IMR-90 (cell line): ENCODE measurements around the gene MZB1. TPM values are rescaled to one million over a fixed set of nuclear protein-coding genes. Genes with fewer than 3 reads are reported as not detected.

Experiments used
- ATAC-seq: fragments of 200-7000 bp; cut with Tn5 transposase; 2 replicates; pipeline ENCODE4 v1.9.1; 2020; ENCODE audit warnings: low read depth, mild to moderate bottlenecking, moderate library complexity
- BruUV-seq: library from RNA; stranded (reverse); fragments of 400-500 nt; replicated peaks from 2 replicates; lab custom pipeline; 2021; lab: Mats Ljungman, UMichigan
- CTCF ChIA-PET: fragments of 300-600 bp; formaldehyde crosslinking; extraction: SDS; loops from one replicate; lab custom pipeline; 2021; ENCODE audit warnings: antibody characterized with exemption; lab: Yijun Ruan, JAX
- POLR2A ChIA-PET: fragments of 300-600 bp; sonication (Branson Sonifier 250); formaldehyde crosslinking; loops from one replicate; lab custom pipeline; 2022; ENCODE audit warnings: antibody characterized with exemption; ENCODE audit not compliant: unreplicated experiment; lab: Charles Lee
- DNase-seq: peaks from one replicate; pipeline ENCODE4 v3.0.0; 2013
- H2AFZ ChIP-seq: replicated peaks from 2 replicates; pipeline ENCODE3; 2013; ENCODE audit warnings: low read length, mild to moderate bottlenecking; ENCODE audit not compliant: poor library complexity
- H2AK5ac ChIP-seq: 2 replicates; pipeline ENCODE4 v1.6.1; 2013; ENCODE audit warnings: low read depth, low read length, inconsistent platforms
- H2AK9ac ChIP-seq: replicated peaks from 2 replicates; pipeline ENCODE3; 2013; ENCODE audit warnings: mild to moderate bottlenecking, low read depth, low read length, moderate library complexity; ENCODE audit not compliant: poor library complexity
- H2BK120ac ChIP-seq: 2 replicates; pipeline ENCODE4 v1.6.1; 2013; ENCODE audit warnings: low read depth, low read length, inconsistent platforms
- H2BK15ac ChIP-seq: 3 replicates; pipeline ENCODE4 v1.6.1; 2013; ENCODE audit warnings: low read depth, low read length, inconsistent platforms
- H2BK20ac ChIP-seq: 2 replicates; pipeline ENCODE4 v1.6.1; 2013; ENCODE audit warnings: low read depth, mild to moderate bottlenecking, inconsistent platforms, low read length, moderate library complexity
- H2BK5ac ChIP-seq: 2 replicates; pipeline ENCODE4 v1.6.1; 2013; ENCODE audit warnings: mild to moderate bottlenecking, low read depth, low read length, inconsistent platforms; ENCODE audit not compliant: poor library complexity, severe bottlenecking
- H3K14ac ChIP-seq: replicated peaks from 2 replicates; pipeline ENCODE4 v1.6.1; 2013; ENCODE audit warnings: low read depth, low read length, inconsistent platforms
- H3K18ac ChIP-seq: 2 replicates; pipeline ENCODE4 v1.6.1; 2013; ENCODE audit warnings: low read depth, low read length, control low read depth
- H3K23ac ChIP-seq: 2 replicates; pipeline ENCODE4 v1.6.1; 2013; ENCODE audit warnings: low read depth, low read length, inconsistent platforms
- H3K27ac ChIP-seq: 2 replicates; pipeline ENCODE4 v1.5.1; 2013; ENCODE audit warnings: mild to moderate bottlenecking, control low read depth, low read length; ENCODE audit not compliant: insufficient read depth
- H3K27me3 ChIP-seq: 2 replicates; pipeline ENCODE4 v1.6.1; 2013; ENCODE audit warnings: low read length; ENCODE audit not compliant: control insufficient read depth, insufficient read depth
- H3K36me3 ChIP-seq: 2 replicates; pipeline ENCODE4 v1.6.1; 2013; ENCODE audit warnings: low read length, mixed read lengths; ENCODE audit not compliant: control insufficient read depth, insufficient read depth
- H3K4ac ChIP-seq: 2 replicates; pipeline ENCODE4 v1.6.1; 2013; ENCODE audit warnings: low read depth, low read length, inconsistent platforms
- H3K4me1 ChIP-seq: 2 replicates; pipeline ENCODE4 v1.6.1; 2013; ENCODE audit warnings: low read length, mixed read lengths; ENCODE audit not compliant: control insufficient read depth, insufficient read depth
- H3K4me2 ChIP-seq: 2 replicates; pipeline ENCODE4 v1.6.1; 2013; ENCODE audit warnings: low read depth, mild to moderate bottlenecking, control low read depth, low read length, moderate library complexity
- H3K4me3 ChIP-seq: 2 replicates; pipeline ENCODE4 v1.5.1; 2013; ENCODE audit warnings: low read depth, mild to moderate bottlenecking, control low read depth, low read length, moderate library complexity; ENCODE audit not compliant: insufficient read depth
- H3K56ac ChIP-seq: 2 replicates; pipeline ENCODE4 v1.6.1; 2013; ENCODE audit warnings: low read length, inconsistent platforms; ENCODE audit not compliant: insufficient read depth; ENCODE audit errors: extremely low read depth
- H3K79me1 ChIP-seq, 2 experiments: 2 replicates each; pipeline ENCODE4 v1.6.1; 2013; ENCODE audit warnings: low read length in 2 of 2, inconsistent platforms in 1 of 2, low read depth in 1 of 2
- H3K9ac ChIP-seq: 2 replicates; pipeline ENCODE4 v1.6.1; 2013; ENCODE audit warnings: low read depth, low read length, control low read depth
- H3K9me1 ChIP-seq: 2 replicates; pipeline ENCODE4 v1.6.1; 2013; ENCODE audit warnings: low read length, inconsistent platforms; ENCODE audit not compliant: insufficient read depth
- H3K9me3 ChIP-seq: 2 replicates; pipeline ENCODE4 v1.6.1; 2013; ENCODE audit warnings: low read length; ENCODE audit not compliant: control insufficient read depth, insufficient read depth
- H4K20me1 ChIP-seq: 2 replicates; pipeline ENCODE4 v1.6.1; 2013; ENCODE audit warnings: low read length, inconsistent platforms; ENCODE audit not compliant: insufficient read depth
- H4K5ac ChIP-seq: 2 replicates; pipeline ENCODE4 v1.6.1; 2013; ENCODE audit warnings: mild to moderate bottlenecking, low read depth, low read length, control low read depth
- H4K8ac ChIP-seq, 2 experiments: 2 replicates each; pipeline ENCODE4 v1.6.1; 2013; ENCODE audit warnings: low read depth in 2 of 2, low read length in 2 of 2, control low read depth in 1 of 2, inconsistent platforms in 1 of 2
- H4K91ac ChIP-seq: 2 replicates; pipeline ENCODE4 v1.6.1; 2013; ENCODE audit warnings: low read depth, low read length, inconsistent platforms; ENCODE audit not compliant: insufficient read depth
- BHLHE40 ChIP-seq: fragments of 150-350 bp; IDR thresholded peaks from 2 replicates; pipeline ENCODE4 v1.6.1; 2016; ENCODE audit warnings: mild to moderate bottlenecking, low read depth, low read length
- CEBPB ChIP-seq: IDR thresholded peaks from 2 replicates; pipeline ENCODE4 v1.6.1; 2012; ENCODE audit warnings: low read depth, low read length, improper control_type of control experiment
- CHD1 ChIP-seq: IDR thresholded peaks from 2 replicates; pipeline ENCODE4 v1.6.1; 2012; ENCODE audit warnings: low read depth, low read length, improper control_type of control experiment
- FOS ChIP-seq: fragments of 150-350 bp; IDR thresholded peaks from 2 replicates; pipeline ENCODE4 v1.6.1; 2016; ENCODE audit warnings: low read depth, low read length
- MAFK ChIP-seq: IDR thresholded peaks from 2 replicates; pipeline ENCODE4 v1.6.1; 2012; ENCODE audit warnings: low read depth, low read length, improper control_type of control experiment
- MAZ ChIP-seq: IDR thresholded peaks from 2 replicates; pipeline ENCODE4 v1.6.1; 2012; ENCODE audit warnings: low read depth, mild to moderate bottlenecking, low read length, improper control_type of control experiment, moderate library complexity, borderline replicate concordance
- MXI1 ChIP-seq: IDR thresholded peaks from 2 replicates; pipeline ENCODE4 v1.6.1; 2012; ENCODE audit warnings: low read depth, mild to moderate bottlenecking, low read length, moderate library complexity, borderline replicate concordance
- NFE2L2 ChIP-seq: fragments of 150-350 bp; IDR thresholded peaks from 2 replicates; pipeline ENCODE4 v1.6.1; 2016; ENCODE audit warnings: low read depth, mild to moderate bottlenecking, low read length
- POLR2A ChIP-seq: IDR thresholded peaks from 2 replicates; pipeline ENCODE4 v1.6.1; 2012; ENCODE audit warnings: mild to moderate bottlenecking, low read depth, low read length
- RAD21 ChIP-seq: IDR thresholded peaks from 2 replicates; pipeline ENCODE4 v1.6.1; 2012; ENCODE audit warnings: low read length, improper control_type of control experiment
- RCOR1 ChIP-seq: IDR thresholded peaks from 2 replicates; pipeline ENCODE4 v1.6.1; 2012; ENCODE audit warnings: mild to moderate bottlenecking, low read length, improper control_type of control experiment; ENCODE audit not compliant: insufficient replicate concordance
- RFX5 ChIP-seq: IDR thresholded peaks from 2 replicates; pipeline ENCODE4 v1.8.0; 2012; ENCODE audit warnings: low read depth, mild to moderate bottlenecking, low read length, moderate library complexity
- SMC3 ChIP-seq: fragments of 150-350 bp; IDR thresholded peaks from 2 replicates; pipeline ENCODE4 v1.6.1; 2016; ENCODE audit warnings: low read depth, mild to moderate bottlenecking, antibody characterized with exemption, low read length, moderate library complexity
- WGBS, 2 experiments: methylation state at CpG; one replicate each; pipeline versions ENCODE4 v1.1.5 to v1.1.7; 2013; ENCODE audit warnings: missing lambda C conversion rate in 2 of 2; ENCODE audit not compliant: insufficient read length in 1 of 2; ENCODE audit errors: extremely low coverage in 2 of 2; 5-methylcytosine and 5-hydroxymethylcytosine counted together
- dilution Hi-C: fragments of 300-500 bp; cut with HindIII; formaldehyde crosslinking; loops from one replicate; pipeline ENCODE4 v1.14.3; 2018; ENCODE audit warnings: low sequenced_read_pairs; ENCODE audit not compliant: unreplicated experiment
- in situ Hi-C: fragments of 300-500 bp; cut with MboI; formaldehyde crosslinking; loops from 3 replicates; pipeline ENCODE4 v1.14.3; 2019; ENCODE audit warnings: low sequenced_read_pairs, inconsistent platforms, mixed read lengths
- intact Hi-C: fragments of 100-400 bp; cut with micrococcal nuclease; formaldehyde crosslinking; loops from 2 replicates; pipeline ENCODE4 v1.10.0; 2022
- polyA plus RNA-seq, 3 experiments: library from polyadenylated mRNA; depleted of rRNA; stranded (reverse); fragments of >200 nt; gene quantifications; 2 replicates each; pipeline ENCODE4 v1.2.3, GENCODE V29; 2012; ENCODE audit warnings: low replicate concordance in 1 of 3
- total RNA-seq: library from RNA; depleted of rRNA; stranded (reverse); fragments of >200 nt; gene quantifications from 2 replicates; pipeline ENCODE4 v1.2.3, GENCODE V29; 2012
- TF ChIP-seq, protein P1 (sequence below): fragments of 150-350 bp; IDR thresholded peaks from 2 replicates; pipeline ENCODE4 v1.6.1; 2016; ENCODE audit warnings: low read depth, mild to moderate bottlenecking, low read length, moderate library complexity, borderline replicate concordance
- TF ChIP-seq, protein P2 (sequence below): fragments of 150-350 bp; IDR thresholded peaks from 2 replicates; pipeline ENCODE4 v1.6.1; 2017; ENCODE audit warnings: mild to moderate bottlenecking, antibody characterized with exemption, low read length, low read depth

The MZB1 gene
- total and polyA plus RNA-seq, 2 of the 4 experiments (the other 2 are of a cell fraction) = not detected

DNA sequence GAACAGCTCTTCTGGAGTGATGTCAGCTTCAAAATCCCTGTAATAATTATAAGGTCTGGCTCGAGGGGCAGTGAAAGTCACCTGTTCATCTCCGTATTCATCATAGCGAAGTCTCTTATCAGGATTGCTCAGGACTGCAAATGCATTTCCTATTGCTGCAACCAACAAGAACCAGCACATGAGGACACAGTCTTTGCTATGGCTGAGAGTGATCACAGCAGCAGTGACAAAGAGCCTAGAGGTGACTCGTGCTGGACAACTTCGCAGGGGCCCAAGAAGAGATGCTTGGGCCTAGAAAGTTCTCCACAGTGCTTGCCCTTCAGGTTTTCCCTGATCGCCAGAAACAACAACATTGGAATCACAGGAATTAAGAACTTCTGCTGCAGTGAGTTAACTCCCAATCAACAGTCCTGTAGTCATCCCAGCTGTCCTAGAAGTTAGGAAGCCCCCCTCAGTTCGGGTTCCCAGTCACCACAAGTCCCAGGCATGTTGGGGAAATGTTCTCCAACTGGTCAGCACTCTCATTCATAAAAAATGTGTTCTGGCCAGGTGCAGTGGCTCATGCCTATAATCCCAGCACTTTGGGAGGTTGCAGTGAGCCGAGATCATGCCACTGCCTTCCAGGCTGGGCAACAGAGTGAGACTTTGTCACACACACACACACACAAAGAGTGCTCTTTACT lies 36.6 kb upstream of the MZB1 start:
- BruUV-seq = no TSS peak
- Histone ChIP-seq H3K9me1 (0 out of 2 replicates have a peak, but pooled peaks cover 7% of the 10 kb centered on the region), H3K27me3 (no peaks in the 10 kb centered on the region), H2BK5ac (no peak overlapping the region), H3K9me3 (no peaks in the 10 kb centered on the region), H3K14ac (no peak overlapping the region), H2BK15ac (no peak overlapping the region), H2BK120ac (no peak overlapping the region), H4K20me1 (no peaks in the 10 kb centered on the region), H2AK9ac (no peak overlapping the region), H3K36me3 (peaks cover 22% of the 10 kb centered on the region), H3K27ac (no peak overlapping the region), H3K4me3 (no peak overlapping the region), H3K56ac (no peak overlapping the region), H3K4me1 (peaks cover 2% of the 10 kb centered on the region; the same call in 1 of the 2 replicates), H2AFZ (no peak overlapping the region), H3K23ac (no peak overlapping the region), H3K4me2 (no peak overlapping the region), H4K8ac (no peak overlapping the region), H4K91ac (no peak overlapping the region), H3K18ac (no peak overlapping the region), H2AK5ac (no peak overlapping the region), H3K9ac (no peak overlapping the region), H2BK20ac (no peak overlapping the region), H3K79me1 (no peaks in the 10 kb centered on the region), H3K4ac (no peak overlapping the region), H4K5ac (no peak overlapping the region)
- ChIA-PET CTCF (interaction anchor here (1.0 kb wide), 1 partner anchor 87 kb away, joined by 4 read pairs; no protein-coding TSS in a partner anchor), POLR2A (no interaction called here)
- in situ Hi-C loops = loop anchor here (10.0 kb wide), 1 partner anchor 338 kb away; no protein-coding TSS in a partner anchor
- DNase-seq (peak; percentile 49), ATAC-seq (peak; percentile 15; the same call in 1 of the 2 replicates)
- dilution Hi-C loops = no loop called here
- intact Hi-C loops = no loop called here
- WGBS, 2 experiments = 89% methylated on average over 5 of the region's 8 CpGs; no CpG with 5 or more reads in 1 of the 2 experiments
- TF ChIP-seq RFX5 = no peak
- TF ChIP-seq MAZ = no peak
- TF ChIP-seq, protein P1, sequence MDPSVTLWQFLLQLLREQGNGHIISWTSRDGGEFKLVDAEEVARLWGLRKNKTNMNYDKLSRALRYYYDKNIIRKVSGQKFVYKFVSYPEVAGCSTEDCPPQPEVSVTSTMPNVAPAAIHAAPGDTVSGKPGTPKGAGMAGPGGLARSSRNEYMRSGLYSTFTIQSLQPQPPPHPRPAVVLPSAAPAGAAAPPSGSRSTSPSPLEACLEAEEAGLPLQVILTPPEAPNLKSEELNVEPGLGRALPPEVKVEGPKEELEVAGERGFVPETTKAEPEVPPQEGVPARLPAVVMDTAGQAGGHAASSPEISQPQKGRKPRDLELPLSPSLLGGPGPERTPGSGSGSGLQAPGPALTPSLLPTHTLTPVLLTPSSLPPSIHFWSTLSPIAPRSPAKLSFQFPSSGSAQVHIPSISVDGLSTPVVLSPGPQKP = no peak
- no peak for TF ChIP-seq RAD21
- TF ChIP-seq NFE2L2 = no peak
- no peak for TF ChIP-seq CHD1
- TF ChIP-seq POLR2A = no peak
- no peak for TF ChIP-seq SMC3
- TF ChIP-seq RCOR1 = no peak
- no peak for TF ChIP-seq BHLHE40
- no peak for TF ChIP-seq FOS
- TF ChIP-seq CEBPB = no peak
- TF ChIP-seq MAFK = no peak
- TF ChIP-seq, protein P2, sequence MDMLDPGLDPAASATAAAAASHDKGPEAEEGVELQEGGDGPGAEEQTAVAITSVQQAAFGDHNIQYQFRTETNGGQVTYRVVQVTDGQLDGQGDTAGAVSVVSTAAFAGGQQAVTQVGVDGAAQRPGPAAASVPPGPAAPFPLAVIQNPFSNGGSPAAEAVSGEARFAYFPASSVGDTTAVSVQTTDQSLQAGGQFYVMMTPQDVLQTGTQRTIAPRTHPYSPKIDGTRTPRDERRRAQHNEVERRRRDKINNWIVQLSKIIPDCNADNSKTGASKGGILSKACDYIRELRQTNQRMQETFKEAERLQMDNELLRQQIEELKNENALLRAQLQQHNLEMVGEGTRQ = no peak
- no peak for TF ChIP-seq MXI1
